ENCODE data around the gene RAI14.

The RAI14 gene

GRCh38 chr5:34717426-34718327, 61.5 kb downstream of the RAI14 start:
- no peaks in the 10 kb centered on the region for H3K9me3 ChIP-seq (ENCODE audit: control insufficient read depth, low read length)
- no peak overlapping the region for H2BK15ac ChIP-seq (ENCODE audit: low read depth, poor library complexity, severe bottlenecking)
- no peaks in the 10 kb centered on the region for H3K27me3 ChIP-seq (ENCODE audit: control insufficient read depth in 1 of 2, insufficient read depth in 1 of 2, low read length in 2 of 2)
- peak overlapping the region; percentile 92 for H2AK5ac ChIP-seq (ENCODE audit: low read length, severe bottlenecking)
- H3K79me1 ChIP-seq (replicated peaks; ENCODE audit: low read length, poor library complexity, severe bottlenecking): peaks cover 2% of the 10 kb centered on the region
- no peak overlapping the region for H3K14ac ChIP-seq (ENCODE audit: low read length in 2 of 2)
- no peak overlapping the region for H2AFZ ChIP-seq (ENCODE audit: low read depth, low read length)
- H3K23ac ChIP-seq (ENCODE audit: low read length in 2 of 2): no peak overlapping the region
- no peak overlapping the region for H3K4me3 ChIP-seq (ENCODE audit: insufficient read depth in 1 of 2, low read depth in 1 of 2, low read length in 2 of 2)
- peaks cover 16% of the 10 kb centered on the region for H3K4me1 ChIP-seq (ENCODE audit: control insufficient read depth, insufficient read depth, low read depth, low read length)
- no peak overlapping the region for H2BK120ac ChIP-seq (ENCODE audit: low read depth, low read length)
- no peak overlapping the region for H3K9ac ChIP-seq (ENCODE audit: low read length)
- H3K18ac ChIP-seq (ENCODE audit: low read depth in 1 of 2, low read length in 2 of 2): peak overlapping the region; percentile 67 to 76
- WGBS: 8% methylated on average over 6 of the region's 9 CpGs
- H3K4me2 ChIP-seq (ENCODE audit: low read length, poor library complexity, severe bottlenecking): peak overlapping the region; percentile 44
- DNase-seq: peak; percentile 99
- H3K36me3 ChIP-seq (ENCODE audit: control insufficient read depth in 1 of 2, insufficient read depth in 2 of 2, low read depth in 1 of 2, low read length in 2 of 2): peaks cover 11 to 27% of the 10 kb centered on the region in 2 experiments
- peak overlapping the region; percentile 78 for H4K8ac ChIP-seq (ENCODE audit: low read length)
- H2BK5ac ChIP-seq (ENCODE audit: low read depth, low read length, poor library complexity, severe bottlenecking): peak overlapping the region; percentile 96
- peak overlapping the region; percentile 100 for H3K27ac ChIP-seq (ENCODE audit: low read length, poor library complexity, severe bottlenecking)
- peak overlapping the region; percentile 46 to 56 for H2BK12ac ChIP-seq (ENCODE audit: low read length in 2 of 2)
- peak overlapping the region; percentile 87 for H4K91ac ChIP-seq (ENCODE audit: low read length)
- H3K4ac ChIP-seq (ENCODE audit: low read depth in 1 of 2, low read length in 2 of 2): peak overlapping the region; percentile 46 to 50

- H2AFZ ChIP-seq (ENCODE audit: low read depth, low read length): no peak overlapping the region
These were observed 62.4 kb downstream of the RAI14 start for GRCh38 chr5:34718516-34718915.

GRCh38 chr5:34719029-34719428, 62.9 kb downstream of the RAI14 start:
- peak overlapping the region; percentile 19 for H4K91ac ChIP-seq (ENCODE audit: low read length)
- H3K9me3 ChIP-seq (ENCODE audit: control insufficient read depth, low read length): no peaks in the 10 kb centered on the region
- peak overlapping the region; percentile 60 for H2BK5ac ChIP-seq (ENCODE audit: low read depth, low read length, poor library complexity, severe bottlenecking)
- H3K18ac ChIP-seq (ENCODE audit: low read depth in 1 of 2, low read length in 2 of 2): peak overlapping the region; percentile 26 to 40
- no peak overlapping the region for H3K4ac ChIP-seq (ENCODE audit: low read depth in 1 of 2, low read length in 2 of 2)
- no peak overlapping the region for H3K4me3 ChIP-seq (ENCODE audit: insufficient read depth in 1 of 2, low read depth in 1 of 2, low read length in 2 of 2)
- peaks cover 11 to 29% of the 10 kb centered on the region in 2 experiments for H3K36me3 ChIP-seq (ENCODE audit: control insufficient read depth in 1 of 2, insufficient read depth in 2 of 2, low read depth in 1 of 2, low read length in 2 of 2)
- H3K23ac ChIP-seq (ENCODE audit: low read length in 2 of 2): no peak overlapping the region
- WGBS: 86% methylated on average over 6 of the region's 8 CpGs
- H3K4me1 ChIP-seq (ENCODE audit: control insufficient read depth, insufficient read depth, low read depth, low read length): peaks cover 16% of the 10 kb centered on the region
- H2AK5ac ChIP-seq (ENCODE audit: low read length, severe bottlenecking): peak overlapping the region; percentile 37
- peaks cover 2% of the 10 kb centered on the region for H3K79me1 ChIP-seq (replicated peaks; ENCODE audit: low read length, poor library complexity, severe bottlenecking)
- H2BK12ac ChIP-seq (ENCODE audit: low read length in 2 of 2): peak overlapping the region; percentile 6 to 87
- no peak overlapping the region for H2AFZ ChIP-seq (ENCODE audit: low read depth, low read length)
- H3K9ac ChIP-seq (ENCODE audit: low read length): no peak overlapping the region
- H3K27ac ChIP-seq (ENCODE audit: low read length, poor library complexity, severe bottlenecking): peak overlapping the region; percentile 100
- no peak overlapping the region for H2BK120ac ChIP-seq (ENCODE audit: low read depth, low read length)
- no peak overlapping the region for H3K14ac ChIP-seq (ENCODE audit: low read length in 2 of 2)
- peak overlapping the region; percentile 52 for H4K8ac ChIP-seq (ENCODE audit: low read length)
- no peak for DNase-seq
- peak overlapping the region; percentile 4 for H2BK15ac ChIP-seq (ENCODE audit: low read depth, poor library complexity, severe bottlenecking)
- H3K27me3 ChIP-seq (ENCODE audit: control insufficient read depth in 1 of 2, insufficient read depth in 1 of 2, low read length in 2 of 2): no peaks in the 10 kb centered on the region
- no peak overlapping the region for H3K4me2 ChIP-seq (ENCODE audit: low read length, poor library complexity, severe bottlenecking)

More at GRCh38 chr5:34718516-34718915, 62.4 kb downstream of the RAI14 start:
- Histone ChIP-seq H3K4me1 (ENCODE audit: control insufficient read depth, insufficient read depth, low read depth, low read length) (peaks cover 16% of the 10 kb centered on the region), H3K4ac (ENCODE audit: low read depth in 1 of 2, low read length in 2 of 2) (no peak overlapping the region), H3K4me3 (ENCODE audit: insufficient read depth in 1 of 2, low read depth in 1 of 2, low read length in 2 of 2) (no peak overlapping the region), H3K18ac (ENCODE audit: low read depth in 1 of 2, low read length in 2 of 2) (peak overlapping the region in 1 of 2 experiments; percentile 34), H2BK12ac (ENCODE audit: low read length in 2 of 2) (no peak overlapping the region), H4K8ac (ENCODE audit: low read length) (no peak overlapping the region), H3K27ac (ENCODE audit: low read length, poor library complexity, severe bottlenecking) (peak overlapping the region; percentile 100), H3K14ac (ENCODE audit: low read length in 2 of 2) (no peak overlapping the region), H2BK15ac (ENCODE audit: low read depth, poor library complexity, severe bottlenecking) (no peak overlapping the region), H2AK5ac (ENCODE audit: low read length, severe bottlenecking) (peak overlapping the region; percentile 37), H3K23ac (ENCODE audit: low read length in 2 of 2) (no peak overlapping the region), H3K36me3 (ENCODE audit: control insufficient read depth in 1 of 2, insufficient read depth in 2 of 2, low read depth in 1 of 2, low read length in 2 of 2) (peaks cover 11 to 24% of the 10 kb centered on the region in 2 experiments), H3K9ac (ENCODE audit: low read length) (no peak overlapping the region), H3K9me3 (ENCODE audit: control insufficient read depth, low read length) (no peaks in the 10 kb centered on the region), H2BK120ac (ENCODE audit: low read depth, low read length) (peak overlapping the region; percentile 12), H3K27me3 (ENCODE audit: control insufficient read depth in 1 of 2, insufficient read depth in 1 of 2, low read length in 2 of 2) (no peaks in the 10 kb centered on the region), H3K4me2 (ENCODE audit: low read length, poor library complexity, severe bottlenecking) (no peak overlapping the region), H3K79me1 (replicated peaks; ENCODE audit: low read length, poor library complexity, severe bottlenecking) (peaks cover 2% of the 10 kb centered on the region), H2BK5ac (ENCODE audit: low read depth, low read length, poor library complexity, severe bottlenecking) (no peak overlapping the region), H4K91ac (ENCODE audit: low read length) (no peak overlapping the region)
- DNase-seq: no peak
- WGBS: 92% methylated on average over 3 of the region's 4 CpGs

- no peaks in the 10 kb centered on the region for H3K9me3 ChIP-seq (ENCODE audit: control insufficient read depth, low read length)
- H4K91ac ChIP-seq (ENCODE audit: low read length): no peak overlapping the region
- H2BK120ac ChIP-seq (ENCODE audit: low read depth, low read length): no peak overlapping the region
- peak overlapping the region; percentile 18 for H3K27ac ChIP-seq (ENCODE audit: low read length, poor library complexity, severe bottlenecking)
- no peak overlapping the region for H3K4me2 ChIP-seq (ENCODE audit: low read length, poor library complexity, severe bottlenecking)
- H2AK5ac ChIP-seq (ENCODE audit: low read length, severe bottlenecking): no peak overlapping the region
- H3K36me3 ChIP-seq (ENCODE audit: control insufficient read depth in 1 of 2, insufficient read depth in 2 of 2, low read depth in 1 of 2, low read length in 2 of 2): peaks cover 15 to 40% of the 10 kb centered on the region in 2 experiments
- peaks cover 10% of the 10 kb centered on the region for H3K4me1 ChIP-seq (ENCODE audit: control insufficient read depth, insufficient read depth, low read depth, low read length)
- H3K4me3 ChIP-seq (ENCODE audit: insufficient read depth in 1 of 2, low read depth in 1 of 2, low read length in 2 of 2): no peak overlapping the region
- DNase-seq: no peak
- no peak overlapping the region for H2BK15ac ChIP-seq (ENCODE audit: low read depth, poor library complexity, severe bottlenecking)
- no peak overlapping the region for H3K18ac ChIP-seq (ENCODE audit: low read depth in 1 of 2, low read length in 2 of 2)
- H2AFZ ChIP-seq (ENCODE audit: low read depth, low read length): no peak overlapping the region
- H3K9ac ChIP-seq (ENCODE audit: low read length): no peak overlapping the region
- H3K14ac ChIP-seq (ENCODE audit: low read length in 2 of 2): no peak overlapping the region
- no peaks in the 10 kb centered on the region for H3K27me3 ChIP-seq (ENCODE audit: control insufficient read depth in 1 of 2, insufficient read depth in 1 of 2, low read length in 2 of 2)
- peaks cover 2% of the 10 kb centered on the region for H3K79me1 ChIP-seq (replicated peaks; ENCODE audit: low read length, poor library complexity, severe bottlenecking)
- no peak overlapping the region for H4K8ac ChIP-seq (ENCODE audit: low read length)
- H2BK5ac ChIP-seq (ENCODE audit: low read depth, low read length, poor library complexity, severe bottlenecking): no peak overlapping the region
- WGBS: 98% methylated on average over 3 of the region's 3 CpGs
- no peak overlapping the region for H3K4ac ChIP-seq (ENCODE audit: low read depth in 1 of 2, low read length in 2 of 2)
- H2BK12ac ChIP-seq (ENCODE audit: low read length in 2 of 2): no peak overlapping the region
- no peak overlapping the region for H3K23ac ChIP-seq (ENCODE audit: low read length in 2 of 2)
These were observed 65.2 kb downstream of the RAI14 start for GRCh38 chr5:34721327-34721726.
